Natural killer cell (primary cell): ENCODE data around the gene ODAD3. TPM values are rescaled to one million over a fixed set of nuclear protein-coding genes. Genes with fewer than 3 reads are reported as not detected.
"Not testable (repeated sequence)": the region's sequence is repeated elsewhere in the genome, so short reads cannot be mapped to it uniquely, and the experiment has no call there.

Experiments used
- ATAC-seq, 3 donors: fragments of 150-1000 bp in 2 of 3; fragments of 200-7000 bp in 1 of 3; cut with Tn5 transposase; 1 replicate in 1 of 3; 2 replicates in 2 of 3; pipeline ENCODE4 v1.10.0; 2021; ENCODE audit warnings: mild to moderate bottlenecking in 2 of 3, moderate library complexity in 2 of 3
- DNase-seq, 2 donors: peaks; one replicate each; pipeline versions ENCODE4 v3.0.0 to v3.0.0-alpha.2; 2013 to 2021; ENCODE audit warnings: mixed read lengths in 1 of 2
- H3K27ac ChIP-seq: one replicate; pipeline ENCODE4 v1.5.1; 2013; ENCODE audit warnings: mild to moderate bottlenecking, low read length
- H3K27me3 ChIP-seq: one replicate; pipeline ENCODE4 v1.6.1; 2013; ENCODE audit warnings: low read length; ENCODE audit not compliant: control insufficient read depth, insufficient read depth
- H3K36me3 ChIP-seq: one replicate; pipeline ENCODE4 v1.6.1; 2013; ENCODE audit warnings: low read length; ENCODE audit not compliant: control insufficient read depth, insufficient read depth
- H3K4me1 ChIP-seq: one replicate; pipeline ENCODE4 v1.6.1; 2013; ENCODE audit warnings: low read length; ENCODE audit not compliant: control insufficient read depth, insufficient read depth
- H3K4me3 ChIP-seq: one replicate; pipeline ENCODE4 v1.5.1; 2013; ENCODE audit warnings: low read length
- H3K9me3 ChIP-seq: one replicate; pipeline ENCODE4 v1.6.1; 2013; ENCODE audit warnings: low read length; ENCODE audit not compliant: control insufficient read depth, insufficient read depth
- H3K27ac Mint-ChIP-seq, 2 donors: one replicate each; pipeline ENCODE4 v1.8.0; 2022; ENCODE audit warnings: mild to moderate bottlenecking in 2 of 2, mixed read lengths in 2 of 2, moderate library complexity in 1 of 2
- H3K27me3 Mint-ChIP-seq, 2 donors: one replicate each; pipeline ENCODE4 v1.8.0; 2022; ENCODE audit warnings: low read depth in 2 of 2, mixed read lengths in 2 of 2
- H3K36me3 Mint-ChIP-seq: one replicate; pipeline ENCODE4 v1.8.0; 2022; ENCODE audit warnings: mixed read lengths
- H3K4me1 Mint-ChIP-seq, 2 donors: one replicate each; pipeline ENCODE4 v1.8.0; 2022; ENCODE audit warnings: mixed read lengths in 2 of 2
- H3K4me3 Mint-ChIP-seq: one replicate; pipeline ENCODE4 v1.8.0; 2022; ENCODE audit warnings: mild to moderate bottlenecking, moderate library complexity, mixed read lengths
- H3K9me3 Mint-ChIP-seq, 2 donors: one replicate each; pipeline ENCODE4 v1.8.0; 2022; ENCODE audit warnings: mixed read lengths in 2 of 2
- CTCF ChIP-seq: fragments of 200-600 bp; IDR thresholded peaks from one replicate; pipeline ENCODE4 v1.8.0; 2022; ENCODE audit warnings: antibody characterized with exemption
- WGBS: methylation state at CpG from one replicate; pipeline ENCODE4 v1.1.7; 2013; ENCODE audit warnings: missing lambda C conversion rate; ENCODE audit not compliant: insufficient coverage; 5-methylcytosine and 5-hydroxymethylcytosine counted together
- intact Hi-C: fragments of 100-400 bp; cut with micrococcal nuclease; formaldehyde crosslinking; loops from one replicate; pipeline ENCODE4 v1.14.2; 2022
- total RNA-seq, 4 donors: library from RNA; stranded (reverse); fragments of 120-200 nt in 1 of 4; gene quantifications; one replicate each; pipeline versions ENCODE4 v1.2.3 to v1.2.4, GENCODE V29; 2013 to 2022

ODAD3 gene
- total RNA-seq, 3 donors from 2014 or later (not counting 1 experiment from before 2014, with no cell fraction given) = not detected

GRCh38 chr19:11473725-11474124 lies 38.8 kb upstream of the ODAD3 start:
- intact Hi-C loops = no loop called here
- no peak overlapping the region for H3K27ac ChIP-seq
- DNase-seq = no peak
- Mint-ChIP-seq H3K4me1 (peaks cover 0 to under 1% of the 10 kb centered on the region in 2 donors), H3K9me3 (no peaks in the 10 kb centered on the region), H3K27ac (no peak overlapping the region), H3K4me3 (no peak overlapping the region), H3K36me3 (no peaks in the 10 kb centered on the region), H3K27me3 (peaks cover 15 to 19% of the 10 kb centered on the region in 2 donors)
- TF ChIP-seq CTCF = no peak
- ATAC-seq = no peak
- WGBS = 71% methylated on average over 1 of the region's 4 CpGs
- H3K4me1 ChIP-seq = peaks cover 1% of the 10 kb centered on the region
- no peaks in the 10 kb centered on the region for H3K36me3 ChIP-seq
- no peaks in the 10 kb centered on the region for H3K9me3 ChIP-seq
- peaks cover under 1% of the 10 kb centered on the region for H3K27me3 ChIP-seq
- H3K4me3 ChIP-seq = no peak overlapping the region

- WGBS = 84% methylated on average over 7 of the region's 8 CpGs
- H3K27me3 Mint-ChIP-seq, H3K36me3 ChIP-seq, DNase-seq, H3K9me3 ChIP-seq, H3K9me3 Mint-ChIP-seq, H3K4me3 ChIP-seq, H3K27ac Mint-ChIP-seq, intact Hi-C loops, H3K27ac ChIP-seq, H3K4me1 Mint-ChIP-seq, H3K4me1 ChIP-seq, ATAC-seq, H3K27me3 ChIP-seq, H3K4me3 Mint-ChIP-seq, H3K36me3 Mint-ChIP-seq: not testable (repeated sequence)
These were observed 33.4 kb upstream of the ODAD3 start for GRCh38 chr19:11468266-11468845.

GRCh38 chr19:11465600-11465999 lies 30.7 kb upstream of the ODAD3 start:
- Histone ChIP-seq H3K27me3 (no peaks in the 10 kb centered on the region), H3K4me1 (no peaks in the 10 kb centered on the region), H3K36me3 (no peaks in the 10 kb centered on the region), H3K4me3 (no peak overlapping the region), H3K9me3 (no peaks in the 10 kb centered on the region), H3K27ac (no peak overlapping the region)
- H3K36me3 Mint-ChIP-seq = no peaks in the 10 kb centered on the region
- no peak for ATAC-seq
- no peaks in the 10 kb centered on the region for H3K4me1 Mint-ChIP-seq
- 49% methylated on average over 8 of the region's 8 CpGs for WGBS
- H3K4me3 Mint-ChIP-seq = no peak overlapping the region
- H3K27ac Mint-ChIP-seq = no peak overlapping the region
- H3K9me3 Mint-ChIP-seq = no peaks in the 10 kb centered on the region
- DNase-seq = no peak
- intact Hi-C loops = no loop called here
- H3K27me3 Mint-ChIP-seq = peaks cover 0 to 1% of the 10 kb centered on the region in 2 donors
- TF ChIP-seq CTCF = no peak

GRCh38 chr19:11464333-11465265 lies 29.7 kb upstream of the ODAD3 start:
- Mint-ChIP-seq H3K27me3 (peaks cover 0 to 5% of the 10 kb centered on the region in 2 donors), H3K9me3 (no peaks in the 10 kb centered on the region), H3K27ac (no peak overlapping the region), H3K36me3 (no peaks in the 10 kb centered on the region), H3K4me3 (no peak overlapping the region), H3K4me1 (no peaks in the 10 kb centered on the region)
- Histone ChIP-seq H3K27ac (no peak overlapping the region), H3K27me3 (peaks cover 3% of the 10 kb centered on the region), H3K4me3 (no peak overlapping the region), H3K9me3 (no peaks in the 10 kb centered on the region), H3K36me3 (no peaks in the 10 kb centered on the region), H3K4me1 (no peaks in the 10 kb centered on the region)
- DNase-seq (no peak), ATAC-seq (peak in 1 of 3 donors; percentile 32)
- intact Hi-C loops = no loop called here
- 87% methylated on average over 11 of the region's 11 CpGs for WGBS
- no peak for TF ChIP-seq CTCF
